Stimulated activated CD4-positive, alpha-beta T cell treated with anti-CD3 and anti-CD28 coated beads, Interleukin-1b, Interleukin-23, amount 100 ng/mL, for 24 hours (primary cell): ENCODE data around the gene RELN.
"Not testable (repeated sequence)": the region's sequence is repeated elsewhere in the genome, so short reads cannot be mapped to it uniquely, and the experiment has no call there.

ENCODE experiments used
- DNase-seq, 4 experiments: peaks; one replicate each; pipeline ENCODE4 v3.0.0-alpha.2; 2020; ENCODE audit warnings: low read depth in 4 of 4, low spot score in 1 of 4

Gene RELN

DNA sequence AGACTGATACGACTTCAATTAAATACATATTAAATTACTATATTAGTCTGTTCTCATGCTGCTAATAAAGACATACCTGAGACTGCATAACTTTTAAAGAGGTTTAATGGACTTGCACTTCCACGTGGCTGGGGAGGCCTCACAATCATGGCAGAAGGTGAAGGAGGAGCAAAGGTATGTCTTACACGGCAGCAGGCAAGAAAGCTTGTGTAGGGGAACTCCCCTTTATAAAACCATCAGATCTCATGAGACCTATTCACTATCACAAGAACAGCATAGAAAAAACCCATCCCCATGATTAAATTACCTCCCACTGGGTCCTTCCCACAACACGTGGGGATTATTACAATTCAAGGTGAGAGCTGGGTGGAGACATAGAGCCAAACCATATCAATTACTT is 92.6 kb downstream of the RELN start:
- not testable (repeated sequence) for DNase-seq

DNA sequence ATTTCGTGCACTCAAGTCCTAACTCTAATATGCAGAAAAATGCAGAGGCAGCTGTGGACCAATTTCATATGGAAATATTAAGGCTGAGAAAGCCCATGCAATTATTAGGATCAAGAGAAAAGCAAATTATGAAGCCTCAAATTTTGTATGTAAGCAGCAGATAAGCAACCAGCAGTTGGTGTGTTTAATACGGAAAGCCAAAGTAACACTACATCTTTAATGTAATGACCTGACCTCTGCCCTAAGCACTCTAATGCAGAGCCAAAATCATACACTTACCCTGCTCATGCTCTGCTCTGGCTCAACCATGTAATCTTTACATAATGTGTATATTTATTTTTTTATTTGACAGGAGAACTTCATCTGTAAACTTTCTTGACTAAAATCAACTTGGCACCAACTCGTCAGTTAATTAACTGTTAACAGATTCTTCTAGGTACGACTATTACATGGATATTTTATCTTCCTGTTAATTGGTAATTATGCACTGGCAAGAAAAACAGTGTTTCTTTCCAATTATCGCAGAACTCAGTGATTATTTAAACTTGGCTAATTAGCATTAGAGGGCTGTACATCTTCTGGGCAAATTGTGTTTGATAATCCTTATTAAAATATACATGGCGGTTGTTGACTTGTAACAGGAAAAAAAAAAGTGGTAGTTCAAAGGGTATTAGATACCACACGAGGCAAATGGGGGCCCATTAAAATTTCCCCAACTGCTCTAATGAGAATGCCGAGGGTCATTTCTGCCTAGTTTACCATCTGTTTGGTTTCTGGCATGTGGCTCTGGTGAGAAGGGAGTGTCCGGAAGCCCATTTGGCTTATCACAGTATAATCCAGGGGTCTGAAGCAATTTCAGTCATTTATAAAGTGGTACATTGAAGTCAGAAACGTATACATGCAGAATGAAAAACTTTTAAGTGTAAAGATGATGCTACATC is 94.5 kb downstream of the RELN start:
- no peak for DNase-seq

DNA sequence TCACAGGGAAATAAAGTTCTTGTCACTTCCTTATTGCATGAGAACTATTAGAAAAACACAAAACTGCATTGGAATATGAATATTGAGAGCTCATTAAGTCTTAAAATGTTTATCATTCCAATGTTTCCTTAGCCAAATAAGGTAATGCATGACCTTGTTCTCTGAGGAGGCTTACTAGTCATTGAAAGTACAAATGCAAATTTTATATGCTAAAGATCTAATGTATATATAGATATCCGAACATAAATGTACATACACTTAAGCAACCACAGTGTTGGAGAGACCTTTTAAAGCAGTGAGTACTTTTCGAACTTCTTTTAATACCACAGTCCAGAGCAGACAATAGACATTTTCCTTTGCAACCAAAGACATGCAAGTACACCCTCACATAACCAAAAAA is 96.1 kb downstream of the RELN start:
- no peak for DNase-seq

DNA sequence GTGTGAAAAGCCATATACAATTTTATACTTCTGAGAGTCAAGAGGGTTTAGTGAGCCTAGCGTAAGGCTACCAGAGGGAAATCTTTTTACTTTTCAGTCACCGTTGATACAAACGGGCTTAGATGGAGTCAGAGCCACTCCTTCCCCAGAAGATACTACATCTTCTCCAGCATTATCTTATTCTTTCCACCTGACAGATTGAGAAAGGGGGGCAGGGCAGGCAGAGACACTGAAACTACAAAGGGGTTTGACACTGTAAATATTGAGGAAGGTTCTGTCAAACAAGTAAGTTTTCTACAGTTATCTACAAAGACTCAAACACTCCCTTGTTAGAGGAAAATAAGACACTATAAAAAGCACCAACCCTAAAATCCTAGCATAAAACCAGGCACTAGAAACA is 100.0 kb downstream of the RELN start:
- DNase-seq, result no peak

DNA sequence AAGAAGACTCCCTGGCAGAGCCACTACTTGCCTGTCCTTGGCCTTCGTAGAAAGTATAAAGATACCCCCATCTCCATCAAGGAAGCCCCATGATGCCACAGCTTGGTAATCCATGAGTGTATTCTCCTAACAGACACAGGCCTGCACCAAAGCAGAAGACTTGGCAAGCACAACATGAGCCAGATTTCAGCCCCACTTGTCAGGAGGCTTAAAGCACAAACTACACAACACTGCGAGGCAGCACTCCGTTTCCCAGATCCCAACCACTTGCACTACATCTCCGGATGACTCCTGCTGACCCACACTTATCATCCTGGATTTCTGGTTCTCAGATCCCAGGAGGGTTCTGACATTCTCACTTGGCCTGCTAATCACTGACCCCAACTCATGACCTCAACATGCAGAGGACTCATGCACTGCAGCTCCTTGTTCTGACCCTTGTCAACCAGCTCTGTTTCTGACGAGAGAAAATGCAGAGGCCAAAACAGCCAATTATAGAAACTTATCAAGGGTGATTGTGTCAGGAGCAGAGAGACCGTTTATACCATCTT is 100.8 kb downstream of the RELN start:
- no peak for DNase-seq

DNA sequence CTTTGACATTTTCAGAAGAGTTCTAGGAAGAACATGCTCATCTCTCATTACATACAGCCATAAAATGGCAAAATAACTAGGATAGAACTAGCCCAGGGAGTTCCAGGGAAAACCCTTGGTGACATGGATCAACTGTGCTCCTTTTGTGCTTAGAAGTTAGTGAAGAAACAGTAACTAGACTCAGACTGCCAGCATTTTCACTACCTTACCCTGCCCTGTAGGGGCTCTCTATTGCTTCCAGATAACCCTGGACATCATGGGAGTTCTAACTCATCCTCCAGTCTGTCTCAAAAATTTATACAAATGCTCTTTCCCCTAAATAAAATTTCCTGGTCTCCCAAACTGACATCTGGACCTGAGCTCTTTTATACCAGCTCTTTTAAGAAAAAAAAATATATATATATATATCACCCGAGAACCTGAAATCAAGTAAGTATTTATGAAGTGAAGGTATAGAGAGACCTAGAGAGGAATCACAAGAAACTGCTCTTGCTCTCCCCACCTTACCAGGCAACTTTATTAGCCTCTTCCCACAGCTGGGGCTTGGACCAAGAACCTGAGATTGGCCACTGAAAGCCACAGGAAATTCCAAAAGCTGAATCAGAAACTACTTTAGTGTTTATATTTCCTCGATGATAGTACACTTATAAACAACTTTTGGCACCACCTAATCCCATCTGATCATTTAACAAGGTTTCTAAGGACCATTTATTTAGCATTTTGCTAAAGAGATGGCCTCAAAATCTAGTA is 101.4 kb downstream of the RELN start:
- no peak for DNase-seq

DNA sequence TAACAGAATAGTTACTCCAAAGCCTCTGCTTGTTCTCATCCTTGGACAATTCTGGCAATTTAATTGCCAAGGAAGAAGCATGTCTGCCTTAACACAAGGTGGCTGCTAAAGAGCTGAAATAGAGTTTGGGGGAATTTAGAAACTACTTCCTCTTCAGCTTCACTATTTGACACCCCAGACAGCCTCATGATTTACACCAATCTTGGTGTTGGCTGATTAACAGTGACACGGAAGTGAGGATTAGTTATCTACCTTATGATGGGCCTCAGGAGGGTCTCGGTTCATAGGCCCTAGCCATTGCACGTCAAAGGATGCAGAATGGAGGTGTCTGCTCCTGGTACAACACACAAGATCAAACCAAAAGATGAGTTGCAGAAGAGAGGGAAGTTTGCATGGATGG is 102.4 kb downstream of the RELN start:
- DNase-seq, result no peak

DNA sequence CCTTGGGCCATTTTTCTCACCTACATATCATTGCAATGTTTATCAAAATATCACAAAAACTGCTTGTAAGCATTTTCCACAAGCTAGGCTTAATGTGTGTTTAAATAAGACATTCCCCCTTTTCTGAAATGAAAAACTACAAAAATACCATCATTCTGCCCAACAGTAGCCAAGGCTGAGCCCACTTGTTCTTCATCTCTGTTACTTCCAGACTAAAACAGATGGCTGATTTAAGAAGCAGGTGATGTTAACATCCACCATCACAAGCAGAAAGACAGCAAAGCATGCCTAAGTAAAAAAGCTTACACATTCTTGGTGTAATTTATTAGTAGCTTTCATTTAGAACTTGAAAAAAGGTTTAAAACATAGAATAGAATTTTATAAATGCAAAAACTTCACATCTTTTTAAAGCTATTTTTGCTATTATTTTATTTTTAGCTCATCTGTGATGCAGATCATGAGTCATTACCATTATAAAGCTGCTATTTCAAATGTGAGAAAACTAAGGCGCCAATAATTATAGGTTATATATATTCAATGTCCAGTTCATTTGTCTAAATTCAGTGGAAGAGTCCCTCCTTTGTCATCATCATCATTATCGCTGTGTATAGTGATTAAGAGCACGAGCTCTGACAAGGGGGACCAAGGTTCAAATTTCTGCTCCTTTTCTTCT is 109.4 kb downstream of the RELN start:
- no peak for DNase-seq

DNA sequence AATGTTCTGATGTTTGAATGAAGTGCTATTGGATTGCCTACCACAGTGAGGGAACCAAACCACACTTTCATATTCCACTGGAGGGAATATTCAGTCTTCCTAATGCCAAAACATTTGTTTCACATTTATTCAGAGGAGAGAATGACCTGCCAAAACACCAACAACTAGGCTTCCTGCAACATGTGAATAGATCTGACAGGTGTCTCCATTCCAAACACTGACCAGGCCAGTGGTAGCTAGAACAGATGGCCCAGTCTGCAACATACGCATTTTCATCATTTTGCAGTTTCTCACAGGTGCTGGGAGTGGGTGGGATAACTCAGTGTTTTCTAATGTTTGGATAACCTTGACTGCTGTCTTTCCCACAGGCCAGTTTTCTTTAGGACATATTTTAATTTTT is 110.0 kb downstream of the RELN start:
- no peak for DNase-seq

DNA sequence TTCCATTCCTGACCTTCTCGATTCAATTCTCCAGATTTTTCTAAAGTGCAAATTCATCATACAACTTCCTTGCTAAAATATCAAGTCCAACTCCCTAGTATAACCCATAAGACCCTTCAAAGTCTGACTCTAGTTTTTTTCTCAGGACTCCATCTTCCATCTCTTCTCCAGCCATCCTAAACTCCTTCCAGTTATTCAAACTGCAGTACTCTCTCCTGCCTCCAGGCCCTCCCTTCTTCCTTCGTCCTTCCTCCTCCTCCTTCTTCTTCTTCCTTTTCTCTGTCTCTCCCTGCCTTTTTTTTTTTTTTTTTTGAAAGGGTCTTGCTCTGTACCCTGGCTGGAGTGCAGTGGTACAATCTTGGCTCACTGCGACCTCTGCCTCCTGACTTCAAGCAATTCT is 111.9 kb downstream of the RELN start:
- no peak for DNase-seq

DNA sequence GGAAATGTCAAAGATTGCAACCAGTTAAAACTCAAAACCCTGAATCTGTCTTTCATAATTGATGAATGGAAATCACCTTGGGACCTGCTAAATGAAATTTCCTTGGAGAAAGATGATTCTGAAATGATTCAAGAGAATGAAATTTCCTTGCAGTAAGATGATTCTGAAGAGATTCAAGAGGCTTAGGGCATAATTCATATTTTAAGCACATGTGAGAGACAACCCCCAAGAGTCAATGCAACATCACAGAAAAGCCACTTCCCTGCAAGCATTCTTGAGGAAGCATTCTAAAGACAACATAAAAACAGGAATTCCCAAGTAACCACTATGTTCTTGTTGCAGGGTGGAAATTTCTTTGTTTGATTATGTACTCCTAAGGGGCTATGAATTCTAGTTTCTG is 113.7 kb downstream of the RELN start:
- no peak for DNase-seq

DNA sequence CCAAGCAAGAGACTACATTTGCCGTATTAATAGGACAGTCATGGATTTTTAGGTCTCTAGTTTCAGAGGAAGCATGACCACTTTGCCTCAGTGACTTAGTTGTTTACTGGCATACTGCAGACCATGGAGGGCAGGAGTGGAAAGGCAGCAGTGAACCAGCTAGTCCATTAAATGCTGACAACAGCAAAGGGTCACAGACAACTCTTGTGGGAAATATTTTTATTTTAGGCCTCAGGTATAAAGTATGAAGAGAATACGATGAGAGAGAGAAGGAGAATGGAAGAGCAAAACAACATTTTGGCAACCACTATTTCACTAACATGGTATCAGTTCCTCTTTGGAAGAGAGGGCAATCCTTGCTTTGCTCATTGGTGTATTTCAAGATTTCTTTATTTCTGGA is 118.0 kb downstream of the RELN start:
- no peak for DNase-seq

DNA sequence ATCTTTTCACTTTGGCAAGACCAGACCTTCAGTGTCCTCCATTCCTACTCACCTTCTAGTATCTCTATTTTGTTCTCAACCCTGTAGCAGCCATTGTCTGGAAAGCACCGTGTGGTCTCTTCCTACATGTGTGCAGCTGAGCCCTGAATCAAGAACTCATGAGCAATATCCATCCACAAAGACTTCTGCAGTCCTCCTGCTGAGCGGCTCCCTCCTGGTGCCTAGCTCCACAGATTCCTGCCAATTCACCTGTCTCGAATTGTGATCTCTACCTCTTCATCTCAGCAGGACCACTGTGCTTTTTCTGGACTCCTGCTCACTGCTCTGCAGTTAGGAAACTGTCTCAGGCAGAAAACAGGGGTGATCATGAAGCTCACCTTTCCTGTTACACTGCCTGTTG is 118.8 kb downstream of the RELN start:
- DNase-seq, result no peak

DNA sequence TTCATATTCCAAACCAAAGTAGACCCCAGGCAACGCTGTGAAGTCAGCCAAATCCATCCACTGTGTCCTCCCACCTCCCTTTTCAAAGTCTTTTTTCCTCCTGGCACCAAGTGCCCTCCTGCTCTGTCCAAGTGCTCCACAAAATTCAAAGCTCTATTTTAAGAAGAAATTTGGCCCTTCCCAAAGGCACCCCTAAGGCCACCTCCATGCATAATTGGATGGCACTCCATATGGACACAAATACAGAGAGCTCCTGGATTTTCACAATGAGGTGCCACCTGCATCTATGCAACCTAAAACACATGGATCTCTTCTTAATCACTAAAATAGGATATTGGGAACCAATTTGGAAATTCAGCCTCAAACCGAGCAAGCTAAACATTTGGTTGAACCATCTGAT is 121.6 kb downstream of the RELN start:
- no peak for DNase-seq

DNA sequence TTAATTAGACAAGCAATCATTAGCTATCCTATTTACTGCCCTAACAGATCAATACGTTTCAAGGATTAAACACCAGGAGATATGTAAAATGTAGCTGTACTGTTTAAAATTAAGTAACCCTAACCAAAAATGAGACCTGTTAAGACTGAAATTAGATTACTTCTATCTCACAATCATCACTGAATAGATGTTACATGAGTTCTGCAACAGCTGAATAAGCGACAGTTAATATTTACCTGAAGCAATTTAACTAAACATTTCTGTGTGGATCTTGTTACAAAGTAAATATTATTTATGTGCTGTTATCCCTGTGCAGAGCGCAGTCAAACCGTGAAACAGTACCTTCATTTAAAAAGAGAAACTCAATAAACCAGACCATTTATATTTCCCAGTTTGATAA is 122.5 kb downstream of the RELN start:
- DNase-seq, result no peak

DNA sequence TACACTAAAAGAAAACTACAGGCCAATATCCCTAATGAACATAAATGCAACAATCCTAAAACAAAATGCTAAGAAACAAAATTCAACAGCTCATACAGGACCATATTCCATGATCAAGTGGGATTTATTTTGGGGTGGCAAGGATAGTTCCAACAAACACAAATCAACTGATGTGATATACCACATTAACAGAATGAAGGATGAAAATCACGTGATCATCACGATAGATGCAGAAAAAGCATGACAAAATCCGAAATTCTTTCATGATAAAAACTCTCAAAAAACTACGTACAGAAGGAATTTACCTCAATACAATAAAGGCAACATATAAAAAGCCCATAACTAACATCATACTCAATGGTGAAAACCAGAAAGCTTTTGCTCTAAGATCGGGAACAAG is 124.0 kb downstream of the RELN start:
- DNase-seq, result no peak

DNA sequence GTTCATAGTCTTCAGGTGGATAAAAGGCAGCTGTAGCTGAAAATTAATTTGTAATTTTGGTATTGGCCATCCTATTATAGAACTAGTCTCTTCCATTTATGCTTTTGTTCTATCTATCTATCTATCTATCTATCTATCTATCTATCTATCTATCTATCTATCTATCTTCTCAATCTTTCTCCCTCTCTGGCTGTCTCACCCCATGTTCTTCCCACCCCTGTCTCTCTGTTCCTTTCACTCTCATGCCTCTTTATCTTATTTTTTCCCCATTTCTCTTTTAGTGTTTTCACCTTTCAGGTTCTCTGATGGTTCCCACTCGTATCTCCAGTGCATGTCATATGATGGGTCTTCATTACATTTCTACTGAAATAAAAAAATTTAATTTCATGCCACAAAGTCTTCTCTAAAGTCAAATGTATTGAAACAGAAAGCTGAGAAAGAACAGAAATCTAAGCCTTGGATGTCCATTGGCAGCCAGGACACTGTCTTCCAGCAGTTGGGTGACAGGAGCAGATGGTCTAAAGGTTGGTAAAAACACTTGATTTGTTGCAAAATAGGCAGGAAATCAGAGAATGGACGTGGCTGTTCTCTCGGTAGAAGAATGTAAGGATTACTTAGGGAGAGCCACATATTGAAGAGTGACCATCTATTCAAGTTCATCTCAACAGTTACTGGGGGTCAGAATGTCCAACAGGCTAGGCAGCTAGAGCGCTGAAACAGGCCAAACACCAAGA is 127.0 kb downstream of the RELN start:
- no peak for DNase-seq

DNA sequence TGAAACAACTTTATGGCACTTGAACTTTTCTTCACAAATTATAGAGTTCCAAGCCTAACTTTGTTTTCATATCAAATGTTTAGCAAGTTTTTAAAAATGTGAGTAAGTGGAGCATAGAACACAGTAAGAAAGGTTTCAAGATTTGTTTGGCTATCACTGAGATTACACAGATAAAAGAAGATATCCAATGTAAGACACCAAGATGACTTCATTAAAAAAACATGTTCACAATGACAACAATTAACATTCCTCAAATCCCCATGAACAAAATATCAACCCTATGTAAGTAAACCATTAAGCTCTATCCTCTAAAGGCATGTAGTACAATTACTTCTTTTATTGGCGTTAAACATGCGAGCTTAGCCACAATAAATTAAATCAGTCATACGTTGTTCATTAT is 129.7 kb downstream of the RELN start:
- no peak for DNase-seq

DNA sequence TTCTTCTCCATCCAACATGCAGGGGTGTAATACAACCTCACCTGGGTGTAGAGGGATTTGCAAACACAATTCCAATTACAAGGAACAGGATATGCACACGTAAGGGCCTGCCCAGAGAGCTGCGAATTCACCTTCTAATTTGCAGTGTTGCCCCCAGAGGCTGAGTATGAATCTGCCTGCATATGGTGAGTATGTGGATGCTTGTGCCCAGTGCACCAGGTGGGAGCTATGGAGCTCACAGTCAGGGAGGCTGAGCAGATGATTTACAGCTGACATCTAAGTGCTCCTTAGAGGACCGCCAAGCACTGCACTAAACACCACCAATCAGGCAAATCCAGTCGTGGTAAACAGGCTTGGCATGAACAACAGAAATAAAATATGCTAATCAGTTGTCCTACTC is 132.0 kb downstream of the RELN start:
- no peak for DNase-seq

DNA sequence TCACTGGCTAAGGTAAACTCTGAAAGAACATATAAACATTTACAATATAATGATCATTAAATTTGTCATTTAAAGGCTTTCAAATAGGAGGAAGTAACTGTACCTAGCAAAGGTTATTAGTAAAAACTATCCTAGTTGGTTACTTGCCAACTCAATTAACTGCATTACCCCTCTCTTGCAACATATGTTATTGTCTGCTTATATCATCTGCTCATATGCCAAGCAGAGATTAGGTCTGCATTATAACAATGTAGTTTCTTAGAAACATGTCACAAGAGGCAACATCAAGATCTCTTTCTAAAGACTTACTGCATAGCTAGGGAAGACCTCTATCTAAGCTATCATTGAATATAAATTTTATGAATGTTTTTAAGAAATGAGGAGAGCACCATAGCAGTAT is 132.5 kb downstream of the RELN start:
- DNase-seq, result no peak

DNA sequence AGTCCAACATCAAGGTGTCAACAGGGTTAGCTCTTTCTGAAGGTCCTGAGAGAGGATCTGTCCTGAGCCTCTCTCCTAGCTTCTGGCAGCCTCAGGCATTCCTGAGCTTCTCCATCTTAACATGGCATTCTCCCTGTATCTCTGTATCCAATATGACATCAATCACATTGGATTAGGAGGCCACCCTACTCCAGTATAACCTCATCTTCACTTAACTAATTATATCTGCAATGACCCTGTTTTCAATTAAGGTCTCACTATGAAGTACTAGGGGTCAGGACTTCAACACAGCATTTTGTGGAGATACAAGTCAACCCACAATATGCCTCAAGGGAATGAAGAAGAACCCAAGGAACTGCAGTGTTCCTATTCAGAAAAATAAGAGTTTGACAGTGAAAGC is 133.8 kb downstream of the RELN start:
- DNase-seq, result no peak
